Cardiac fibroblast (primary cell): ENCODE measurements around the gene GABARAPL2.
"Not testable (repeated sequence)": the region's sequence is repeated elsewhere in the genome, so short reads cannot be mapped to it uniquely, and the experiment has no call there.

ENCODE experiments used
- DNase-seq, 2 donors: peaks; one replicate each; pipeline versions ENCODE4 v3.0.0 to v3.0.0-alpha.2; 2010; ENCODE audit warnings: low read depth in 2 of 2
- H3K4me3 ChIP-seq, 2 donors: replicated peaks in 1 of 2; 1 replicate in 1 of 2; 2 replicates in 1 of 2; pipeline ENCODE4 v1.5.1; 2011; ENCODE audit warnings: low read depth in 2 of 2, low read length in 2 of 2, mild to moderate bottlenecking in 2 of 2, moderate library complexity in 1 of 2
- CTCF ChIP-seq: IDR thresholded peaks from one replicate; pipeline ENCODE4 v1.5.1; 2011; ENCODE audit warnings: low read depth, mild to moderate bottlenecking, low read length, inconsistent platforms

Gene GABARAPL2

DNA sequence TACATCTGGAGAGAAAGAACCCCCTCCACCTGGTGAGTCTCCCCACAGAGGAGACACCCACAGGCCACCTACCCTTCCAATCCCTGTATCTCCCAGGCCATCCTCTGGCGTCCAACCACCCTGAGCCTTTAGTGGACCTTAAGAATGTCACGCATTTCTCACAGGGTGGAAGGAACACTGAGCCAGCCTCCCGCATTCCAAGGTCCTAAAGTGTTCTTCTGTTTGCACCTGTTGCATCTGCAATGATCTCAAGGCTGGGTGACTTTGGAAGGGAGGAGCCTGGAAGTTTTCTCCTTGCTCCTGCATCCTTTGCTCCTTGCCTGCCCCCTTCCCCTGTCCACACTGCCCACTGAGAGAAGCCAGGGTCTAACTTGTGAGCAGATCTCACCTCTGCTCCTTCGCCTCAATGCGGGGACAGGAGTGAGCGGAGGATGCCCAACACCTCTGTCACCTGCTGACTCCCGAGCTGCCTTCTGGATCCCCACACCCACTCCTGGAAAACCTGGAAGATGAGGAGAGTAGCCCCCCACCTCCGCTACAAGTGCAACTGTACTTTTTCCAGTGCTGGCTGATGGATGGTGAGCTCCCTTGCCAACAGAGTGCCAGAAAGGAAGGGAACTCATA lies 33.9 kb upstream of the GABARAPL2 start:
- no peak for DNase-seq
- TF ChIP-seq CTCF, result no peak

DNA sequence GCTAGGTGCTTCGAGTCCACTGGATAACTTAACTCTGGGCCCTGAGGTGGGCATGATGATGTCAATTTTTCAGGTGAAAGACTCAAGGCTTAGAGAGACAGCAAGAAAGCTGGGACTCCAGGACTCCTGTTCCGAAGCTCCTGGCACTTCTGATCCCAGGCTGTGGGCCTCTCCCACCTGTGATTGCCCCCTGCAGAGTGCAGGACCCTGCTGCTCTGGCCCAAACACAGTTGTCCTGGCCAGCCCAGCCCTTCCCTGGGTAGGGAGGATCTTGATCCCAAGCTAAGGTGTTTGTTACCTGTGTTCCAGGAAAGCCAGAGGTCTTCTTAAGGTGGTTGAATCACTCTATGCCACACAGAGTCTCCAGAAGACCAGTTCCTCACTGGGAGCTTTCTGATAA lies 33.4 kb upstream of the GABARAPL2 start:
- DNase-seq, result no peak
- H3K4me3 ChIP-seq, result no peak overlapping the region
- no peak for TF ChIP-seq CTCF

More for the DNA sequence above, 33.9 kb upstream of the GABARAPL2 start:
- H3K4me3 ChIP-seq, result no peak overlapping the region

GRCh38 chr16:75534560-75535205 lies 31.5 kb upstream of the GABARAPL2 start:
- no peak overlapping the region for H3K4me3 ChIP-seq
- no peak for DNase-seq
- no peak for TF ChIP-seq CTCF

DNA sequence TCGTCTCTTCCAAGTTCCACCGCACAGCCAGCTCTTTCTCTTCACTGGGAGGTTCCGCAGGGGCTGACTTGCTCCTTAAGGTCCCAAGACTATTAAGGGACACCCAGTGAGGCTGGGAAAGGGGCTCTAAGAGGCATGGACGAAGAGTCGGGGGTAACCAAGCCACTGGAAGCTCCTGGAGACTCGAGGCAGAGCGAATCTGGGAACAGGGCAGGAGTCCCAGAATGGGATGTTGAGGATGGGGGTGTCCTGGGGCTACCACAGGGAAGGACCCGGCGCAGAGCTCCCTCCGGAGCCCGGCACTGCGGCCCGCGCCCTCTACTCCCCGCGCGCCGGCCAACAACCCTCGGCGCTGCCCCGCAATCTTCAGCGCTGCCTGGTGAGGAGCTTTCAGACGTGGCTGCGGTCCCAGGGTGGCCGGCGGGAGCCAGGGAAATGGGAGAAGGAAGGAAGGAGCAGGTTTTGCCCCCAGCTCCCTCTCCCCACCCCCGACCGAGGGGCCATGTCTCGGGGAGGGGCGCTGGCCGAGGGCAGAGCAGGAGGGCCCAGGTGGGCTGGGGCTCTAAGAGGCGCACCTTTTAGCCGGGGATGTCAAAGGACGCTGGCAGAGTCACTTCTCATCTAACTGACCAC lies 30.9 kb upstream of the GABARAPL2 start:
- no peak for DNase-seq
- H3K4me3 ChIP-seq, result no peak overlapping the region
- TF ChIP-seq CTCF, result no peak

- no peak for DNase-seq
- TF ChIP-seq CTCF, result no peak
- H3K4me3 ChIP-seq, result no peak within 1 kb of the TSS
Observed at GRCh38 chr16:75535901-75536300, 30.3 kb upstream of the GABARAPL2 start, which contains the start of gene CHST5. TSS of gene CHST5 (minus strand) at chr16:75536108. CDS start at chr16:75530384, 5,724 bp downstream.

- no peak for TF ChIP-seq CTCF
- no peak for DNase-seq
- H3K4me3 ChIP-seq, result no peak overlapping the region
Observed at GRCh38 chr16:75537776-75538175, 28.4 kb upstream of the GABARAPL2 start.

GRCh38 chr16:75538882-75539565 lies 27.2 kb upstream of the GABARAPL2 start:
- not testable (repeated sequence) for DNase-seq, H3K4me3 ChIP-seq
